OCI-LY1 (cell line): Measurements from ENCODE around the gene NELFCD.
A peak's percentile ranks its signal among the peaks of the same experiment; 100 is the strongest.

Source experiments
- CTCF ChIP-seq: fragments of 200-600 bp; sonication (generic), shearing (Covaris generic); IDR thresholded peaks from 2 replicates; pipeline ENCODE4 v1.5.1; 2017; ENCODE audit warnings: mild to moderate bottlenecking, antibody characterized with exemption, low read length, moderate library complexity, mixed read lengths
- EZH2 ChIP-seq: fragments of 200-600 bp; sonication (generic), shearing (Covaris generic); IDR thresholded peaks from 2 replicates; pipeline ENCODE4 v1.8.0; 2017; ENCODE audit warnings: borderline replicate concordance, mixed run types, mild to moderate bottlenecking, antibody characterized with exemption, low read length, moderate library complexity, mixed read lengths

GRCh38 chr20:58963060-58963584 is 17.9 kb upstream of the NELFCD start:
- TF ChIP-seq CTCF (0 out of 2 replicates have a peak, but pooled peaks have one; percentile 22), EZH2 (no peak)
